OCI-LY1 (cell line): ENCODE results near the gene RNF150.

Source experiments
- H2AFZ ChIP-seq: fragments of 200-600 bp; sonication (generic), shearing (Covaris generic); 2 replicates; pipeline ENCODE4 v1.6.0; 2014; ENCODE audit warnings: antibody characterized with exemption, mild to moderate bottlenecking, low read length
- H3F3A ChIP-seq: fragments of 200-600 bp; sonication (generic), shearing (Covaris generic); 2 replicates; pipeline ENCODE4 v1.6.0; 2014; ENCODE audit warnings: mild to moderate bottlenecking, antibody characterized with exemption, low read length, moderate library complexity; ENCODE audit not compliant: insufficient read depth
- H3K27ac ChIP-seq: fragments of 200-600 bp; sonication (generic); 2 replicates; pipeline ENCODE4 v1.5.1; 2014; ENCODE audit warnings: low read length, mixed run types, mild to moderate bottlenecking, low read depth; ENCODE audit not compliant: poor library complexity, severe bottlenecking
- H3K27me3 ChIP-seq: fragments of 200-600 bp; sonication (generic); 2 replicates; pipeline ENCODE4 v1.6.0; 2014; ENCODE audit warnings: antibody characterized with exemption, mild to moderate bottlenecking, low read length, moderate library complexity; ENCODE audit not compliant: insufficient read depth
- H3K36me3 ChIP-seq: fragments of 200-600 bp; sonication (generic); 2 replicates; pipeline ENCODE4 v1.6.1; 2014; ENCODE audit warnings: mild to moderate bottlenecking, antibody characterized with exemption, low read length, moderate library complexity, mixed read lengths; ENCODE audit not compliant: insufficient read depth
- H3K4me1 ChIP-seq: fragments of 200-600 bp; sonication (generic); 2 replicates; pipeline ENCODE4 v1.5.1; 2014; ENCODE audit warnings: mild to moderate bottlenecking, low read length, moderate library complexity; ENCODE audit not compliant: insufficient read depth, severe bottlenecking
- H3K4me2 ChIP-seq: fragments of 200-600 bp; sonication (generic), shearing (Covaris generic); 2 replicates; pipeline ENCODE4 v1.6.1; 2014; ENCODE audit warnings: low read length
- H3K4me3 ChIP-seq: fragments of 200-600 bp; sonication (generic); 2 replicates; pipeline ENCODE4 v1.5.1; 2014; ENCODE audit warnings: low read length, low read depth, mild to moderate bottlenecking, mixed read lengths; ENCODE audit not compliant: poor library complexity, severe bottlenecking
- H3K79me2 ChIP-seq: fragments of 200-600 bp; shearing (Covaris generic); 2 replicates; pipeline ENCODE4 v1.6.1; 2016; ENCODE audit warnings: mixed run types, low read length, mixed read lengths; ENCODE audit not compliant: insufficient read depth
- H3K9ac ChIP-seq: fragments of 200-600 bp; sonication (generic), shearing (Covaris generic); 2 replicates; pipeline ENCODE4 v1.6.1; 2014; ENCODE audit warnings: mild to moderate bottlenecking, low read length, mixed read lengths
- H3K9me2 ChIP-seq: fragments of 200-600 bp; sonication (generic), shearing (Covaris generic); 2 replicates; pipeline ENCODE4 v1.6.1; 2014; ENCODE audit warnings: low read depth, mild to moderate bottlenecking, low read length, mixed read lengths
- H3K9me3 ChIP-seq: fragments of 200-600 bp; shearing (Covaris generic); 2 replicates; pipeline ENCODE4 v1.6.1; 2014; ENCODE audit warnings: low read length, mixed read lengths
- H4K20me1 ChIP-seq: fragments of 200-600 bp; sonication (generic), shearing (Covaris generic); 2 replicates; pipeline ENCODE4 v1.6.0; 2016; ENCODE audit warnings: mild to moderate bottlenecking, low read length; ENCODE audit not compliant: insufficient read depth
- CTCF ChIP-seq: fragments of 200-600 bp; sonication (generic), shearing (Covaris generic); IDR thresholded peaks from 2 replicates; pipeline ENCODE4 v1.5.1; 2017; ENCODE audit warnings: mild to moderate bottlenecking, antibody characterized with exemption, low read length, moderate library complexity, mixed read lengths
- EZH2 ChIP-seq: fragments of 200-600 bp; sonication (generic), shearing (Covaris generic); IDR thresholded peaks from 2 replicates; pipeline ENCODE4 v1.8.0; 2017; ENCODE audit warnings: borderline replicate concordance, mixed run types, mild to moderate bottlenecking, antibody characterized with exemption, low read length, moderate library complexity, mixed read lengths

RNF150 gene

DNA sequence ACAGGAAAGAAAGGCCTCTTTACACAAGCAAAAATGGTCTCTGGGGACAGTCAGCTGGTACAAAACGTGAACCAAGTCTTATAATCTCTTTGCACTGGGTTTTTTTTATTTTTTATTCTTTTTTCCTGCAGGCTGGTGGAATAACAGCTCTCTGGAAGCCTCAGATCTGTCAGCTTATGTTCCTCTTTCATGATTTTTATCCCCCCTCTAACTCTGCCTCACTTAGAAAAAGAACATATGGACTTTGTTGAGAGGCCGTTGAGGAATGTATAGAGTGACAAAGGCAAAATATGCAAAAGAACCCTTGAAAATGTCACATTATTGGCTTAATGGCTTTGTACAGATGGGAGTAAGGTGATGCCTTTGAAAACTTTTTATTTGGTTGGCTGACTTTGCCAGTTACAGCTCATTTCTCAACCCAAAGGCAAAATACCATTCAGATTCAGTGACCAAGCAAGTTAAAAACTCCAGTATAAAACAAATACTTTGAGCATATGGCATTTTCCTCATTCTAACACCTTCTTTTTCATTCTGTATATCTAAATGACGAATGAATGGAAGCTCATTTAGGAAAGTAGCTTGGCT is 111.1 kb downstream of the RNF150 start:
- Histone ChIP-seq H3K79me2 (no peaks in the 10 kb centered on the region), H4K20me1 (no peaks in the 10 kb centered on the region), H3K36me3 (no peaks in the 10 kb centered on the region), H2AFZ (no peak overlapping the region), H3K9me2 (no peaks in the 10 kb centered on the region), H3K4me1 (no peaks in the 10 kb centered on the region), H3K9ac (no peak overlapping the region), H3K9me3 (no peaks in the 10 kb centered on the region), H3K4me3 (no peak overlapping the region), H3K27me3 (no peaks in the 10 kb centered on the region), H3K27ac (no peak overlapping the region), H3F3A (no peaks in the 10 kb centered on the region), H3K4me2 (no peak overlapping the region)
- TF ChIP-seq CTCF (no peak), EZH2 (no peak)

GRCh38 chr4:141021397-141022110 is 111.7 kb downstream of the RNF150 start:
- H3K36me3 ChIP-seq: no peaks in the 10 kb centered on the region
- TF ChIP-seq EZH2 (no peak), CTCF (no peak)
- no peak overlapping the region for H3K4me2 ChIP-seq
- no peaks in the 10 kb centered on the region for H3K4me1 ChIP-seq
- H4K20me1 ChIP-seq: no peaks in the 10 kb centered on the region
- no peaks in the 10 kb centered on the region for H3K9me3 ChIP-seq
- no peaks in the 10 kb centered on the region for H3K9me2 ChIP-seq
- no peak overlapping the region for H3K27ac ChIP-seq
- no peak overlapping the region for H3K9ac ChIP-seq
- no peaks in the 10 kb centered on the region for H3K79me2 ChIP-seq
- H3K4me3 ChIP-seq: no peak overlapping the region
- H2AFZ ChIP-seq: no peak overlapping the region
- H3K27me3 ChIP-seq: no peaks in the 10 kb centered on the region
- H3F3A ChIP-seq: no peaks in the 10 kb centered on the region

DNA sequence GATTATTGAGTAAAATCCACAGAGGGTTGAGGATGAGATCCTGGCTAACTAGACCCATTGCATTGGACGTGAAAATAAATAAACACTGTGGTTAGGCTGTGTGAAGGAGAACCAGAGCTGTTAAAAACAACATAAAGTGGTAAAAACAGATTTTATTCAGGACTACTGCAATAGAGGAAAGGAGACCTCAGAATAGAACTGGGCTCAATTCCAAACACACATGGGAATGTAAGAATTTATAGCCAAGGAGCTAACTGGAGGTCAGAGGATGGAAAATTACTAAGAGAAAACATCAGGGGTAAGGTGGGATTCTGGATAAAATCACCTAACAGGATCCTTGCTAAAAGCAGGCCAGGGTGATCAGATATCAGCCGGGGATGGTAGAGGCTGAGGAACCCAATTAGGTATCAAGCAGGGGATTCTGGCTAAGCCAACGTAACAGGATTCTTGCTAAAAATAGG is 112.4 kb downstream of the RNF150 start:
- no peaks in the 10 kb centered on the region for H3K9me3 ChIP-seq
- no peak overlapping the region for H2AFZ ChIP-seq
- no peak overlapping the region for H3K4me3 ChIP-seq
- no peaks in the 10 kb centered on the region for H3K36me3 ChIP-seq
- no peaks in the 10 kb centered on the region for H3F3A ChIP-seq
- no peak overlapping the region for H3K9ac ChIP-seq
- no peaks in the 10 kb centered on the region for H3K4me1 ChIP-seq
- TF ChIP-seq CTCF: no peak
- TF ChIP-seq EZH2: no peak
- no peaks in the 10 kb centered on the region for H3K27me3 ChIP-seq
- H3K27ac ChIP-seq: no peak overlapping the region
- no peak overlapping the region for H3K4me2 ChIP-seq
- no peaks in the 10 kb centered on the region for H3K9me2 ChIP-seq
- H4K20me1 ChIP-seq: no peaks in the 10 kb centered on the region
- no peaks in the 10 kb centered on the region for H3K79me2 ChIP-seq
